HG02763 (cell line): ENCODE data around the gene MARCHF2.

Experiments used
- ATAC-seq: cut with Tn5 transposase; IDR thresholded peaks from one replicate; pipeline ENCODE4 v1.9.1; 2021; ENCODE audit warnings: mild to moderate bottlenecking, moderate library complexity; ENCODE audit not compliant: unreplicated experiment

The MARCHF2 gene

GRCh38 chr19:8451885-8452284, 38.8 kb downstream of the MARCHF2 start:
- no peak for ATAC-seq

- ATAC-seq, result no peak
These were observed 39.5 kb downstream of the MARCHF2 start for GRCh38 chr19:8452446-8453123.

DNA sequence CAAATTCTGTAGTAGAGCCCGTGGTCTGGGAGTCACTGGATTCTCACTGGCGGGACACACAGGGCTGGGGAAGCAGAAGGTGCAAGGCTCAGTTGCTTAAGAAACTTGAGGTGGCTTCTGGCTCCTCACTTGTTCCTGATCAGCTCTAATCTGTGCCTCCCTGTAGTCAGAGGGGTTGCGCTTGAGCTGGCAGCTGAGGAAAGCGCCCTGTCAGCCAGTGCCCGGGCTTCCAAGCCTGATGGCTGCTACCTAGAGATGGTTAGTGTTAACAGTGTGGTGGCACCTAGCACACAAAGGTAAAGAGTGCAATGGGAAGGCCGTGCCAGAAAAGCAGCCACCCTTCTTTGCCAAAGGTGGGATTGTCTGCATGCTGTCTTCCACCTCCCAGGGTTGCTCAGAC, 40.5 kb downstream of the MARCHF2 start:
- no peak for ATAC-seq

DNA sequence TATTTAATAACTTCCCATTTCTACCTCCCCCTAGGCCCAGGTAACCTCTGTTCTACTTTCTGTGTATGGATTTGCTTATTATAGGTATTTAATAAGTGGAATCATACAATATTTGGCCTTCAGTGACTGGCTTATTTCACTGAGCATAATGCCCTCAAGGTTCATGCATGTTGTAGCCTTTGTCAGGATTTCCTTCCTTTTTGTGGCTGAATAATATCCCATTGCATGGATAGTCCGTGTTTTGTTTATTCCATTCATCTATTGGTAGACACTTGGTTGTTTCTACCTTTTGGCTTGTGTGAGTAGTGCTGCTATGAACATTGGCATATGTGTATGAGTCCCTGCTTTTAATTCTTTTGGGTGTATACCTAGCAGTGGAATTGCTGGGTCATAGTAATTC, 41.1 kb downstream of the MARCHF2 start:
- no peak for ATAC-seq

DNA sequence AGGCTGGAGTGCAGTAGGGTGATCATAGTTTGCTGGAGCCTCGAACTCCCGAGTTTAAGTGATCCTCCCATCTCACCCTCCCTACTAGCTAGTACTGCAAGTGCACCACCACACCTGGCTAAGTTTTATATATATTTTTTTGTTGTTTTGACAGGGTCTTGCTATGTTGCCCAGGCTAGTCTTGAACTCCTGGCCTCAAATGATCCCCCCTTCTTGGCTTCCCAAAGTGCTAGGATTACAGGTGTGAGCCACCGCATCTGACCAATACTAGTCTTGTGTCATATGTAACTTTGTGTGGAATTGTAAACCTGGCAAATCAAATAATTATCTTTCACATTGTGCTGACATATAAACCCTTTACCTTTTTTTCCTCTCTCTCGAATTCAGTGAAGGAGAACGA, 41.9 kb downstream of the MARCHF2 start:
- ATAC-seq, result no peak

DNA sequence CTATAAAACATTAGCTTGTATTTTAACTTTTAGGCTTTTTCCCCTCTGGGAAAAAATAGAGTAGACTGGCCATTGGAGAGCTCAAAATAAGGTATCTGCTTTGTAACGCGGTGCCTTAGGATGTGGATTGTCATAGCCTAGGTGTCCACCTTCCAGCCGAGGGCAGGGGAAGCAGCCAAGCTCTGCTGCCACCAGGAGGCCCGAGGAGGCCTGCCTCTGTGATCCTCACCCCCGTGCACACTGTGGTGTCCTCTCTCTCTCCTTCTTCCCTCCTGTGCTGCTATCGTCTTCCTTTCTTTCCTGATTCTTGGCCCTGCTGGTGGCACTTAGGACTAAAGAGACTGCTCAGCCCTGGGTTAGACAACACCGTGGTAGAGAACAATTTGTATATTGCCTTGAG, 43.0 kb downstream of the MARCHF2 start:
- ATAC-seq, result no peak

- no peak for ATAC-seq
These were observed 44.1 kb downstream of the MARCHF2 start for GRCh38 chr19:8457209-8457608.

- ATAC-seq, result no peak
These were observed 44.7 kb downstream of the MARCHF2 start for GRCh38 chr19:8457827-8458226.

- no peak for ATAC-seq
These were observed 45.3 kb downstream of the MARCHF2 start for GRCh38 chr19:8458380-8458779.

GRCh38 chr19:8459095-8459494, 46.0 kb downstream of the MARCHF2 start:
- ATAC-seq, result no peak

- no peak for ATAC-seq
These were observed 46.6 kb downstream of the MARCHF2 start for GRCh38 chr19:8459520-8460270.

- ATAC-seq, result no peak
These were observed 47.6 kb downstream of the MARCHF2 start for GRCh38 chr19:8460516-8461298.

DNA sequence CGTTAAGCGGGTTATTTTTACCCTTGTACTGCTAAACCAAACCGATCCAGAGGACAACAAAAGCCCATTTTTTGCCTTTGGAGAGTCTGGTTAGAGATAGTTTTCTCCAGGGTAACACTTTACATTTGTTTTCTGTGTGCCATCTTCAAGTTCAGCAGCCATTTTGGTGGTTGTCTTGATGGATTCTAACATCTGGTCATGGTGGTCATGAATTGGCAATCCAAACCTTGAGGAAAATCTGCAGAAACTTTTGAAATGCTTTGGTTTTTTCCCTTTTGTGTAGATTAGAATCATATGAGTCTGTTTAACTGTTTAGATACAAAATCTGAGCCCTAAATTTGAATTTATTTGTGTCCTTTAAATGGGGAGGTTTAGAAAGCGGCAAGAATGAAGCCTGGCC, 48.3 kb downstream of the MARCHF2 start:
- no peak for ATAC-seq

DNA sequence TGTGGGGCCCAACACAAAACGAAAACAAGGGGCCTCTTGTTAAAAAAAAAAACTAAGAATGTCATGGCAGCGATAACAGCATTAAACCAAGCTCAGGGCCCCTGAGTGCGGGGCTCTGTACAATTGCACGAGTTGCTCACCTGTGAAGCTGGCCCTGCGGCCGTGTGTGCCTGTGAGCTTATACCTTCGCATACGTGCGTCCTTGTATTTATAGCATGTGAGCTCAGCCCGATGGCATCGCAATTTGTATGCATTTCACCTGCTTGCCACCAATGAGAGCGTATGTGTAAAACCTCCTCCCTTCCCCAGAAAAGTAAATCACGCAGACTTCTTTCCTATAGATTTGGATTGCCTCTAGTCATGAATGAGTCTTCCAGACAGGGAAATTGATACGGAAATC, 48.8 kb downstream of the MARCHF2 start:
- no peak for ATAC-seq

DNA sequence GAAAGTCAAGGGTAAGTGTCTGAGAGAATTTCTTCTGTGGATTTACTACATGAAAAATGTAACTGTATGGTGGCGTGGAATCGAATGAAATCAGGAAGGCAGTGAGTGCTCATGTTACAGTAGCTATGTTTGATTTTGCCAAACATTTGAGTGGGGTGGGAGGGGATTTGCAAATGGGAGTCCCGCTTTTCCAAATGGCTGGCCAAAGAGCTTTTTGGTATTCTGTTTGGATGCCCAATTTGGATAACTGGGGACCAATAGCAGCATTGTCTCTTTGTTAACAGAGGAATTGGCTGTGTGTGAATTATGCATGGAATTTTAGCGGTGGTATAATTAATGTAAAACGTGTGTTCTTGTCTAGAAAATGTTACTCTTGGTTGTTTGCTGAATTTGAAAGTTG, 49.5 kb downstream of the MARCHF2 start:
- no peak for ATAC-seq

DNA sequence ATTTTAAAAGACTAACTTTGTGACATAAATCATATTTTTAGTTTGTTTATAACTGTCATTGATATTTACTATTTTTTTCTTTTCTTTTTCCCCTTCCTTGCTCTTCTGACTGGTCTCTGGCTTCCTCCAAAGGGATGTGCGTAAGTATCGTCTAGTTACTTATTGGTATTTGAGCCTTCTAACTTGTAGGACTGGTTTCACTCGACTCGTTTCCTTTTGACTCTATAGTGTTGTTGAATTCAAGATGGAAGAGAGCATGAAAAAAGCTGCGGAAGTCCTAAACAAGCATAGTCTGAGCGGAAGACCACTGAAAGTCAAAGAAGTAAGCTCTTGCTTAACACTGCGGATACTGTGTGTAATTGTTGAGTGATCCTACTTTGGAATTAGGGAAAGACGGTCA, 50.3 kb downstream of the MARCHF2 start:
- ATAC-seq, result no peak

DNA sequence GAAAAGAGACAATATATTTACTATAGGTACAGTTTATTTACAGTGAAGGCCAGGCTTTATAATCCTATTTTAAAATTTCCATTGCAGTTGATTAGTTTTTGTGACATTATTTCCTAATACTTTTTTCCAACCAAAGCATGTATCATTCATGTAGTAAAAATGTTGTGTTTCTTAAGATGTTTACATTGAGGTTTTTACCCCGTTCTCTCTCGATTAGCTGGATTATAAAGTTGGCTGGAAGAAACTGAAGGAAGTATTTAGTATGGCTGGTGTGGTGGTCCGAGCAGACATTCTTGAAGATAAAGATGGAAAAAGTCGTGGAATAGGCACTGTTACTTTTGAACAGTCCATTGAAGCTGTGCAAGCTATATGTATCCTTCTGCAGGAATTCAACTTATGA, 52.9 kb downstream of the MARCHF2 start:
- ATAC-seq, result no peak

- ATAC-seq, result no peak
These were observed 55.0 kb downstream of the MARCHF2 start for GRCh38 chr19:8468124-8468523.

DNA sequence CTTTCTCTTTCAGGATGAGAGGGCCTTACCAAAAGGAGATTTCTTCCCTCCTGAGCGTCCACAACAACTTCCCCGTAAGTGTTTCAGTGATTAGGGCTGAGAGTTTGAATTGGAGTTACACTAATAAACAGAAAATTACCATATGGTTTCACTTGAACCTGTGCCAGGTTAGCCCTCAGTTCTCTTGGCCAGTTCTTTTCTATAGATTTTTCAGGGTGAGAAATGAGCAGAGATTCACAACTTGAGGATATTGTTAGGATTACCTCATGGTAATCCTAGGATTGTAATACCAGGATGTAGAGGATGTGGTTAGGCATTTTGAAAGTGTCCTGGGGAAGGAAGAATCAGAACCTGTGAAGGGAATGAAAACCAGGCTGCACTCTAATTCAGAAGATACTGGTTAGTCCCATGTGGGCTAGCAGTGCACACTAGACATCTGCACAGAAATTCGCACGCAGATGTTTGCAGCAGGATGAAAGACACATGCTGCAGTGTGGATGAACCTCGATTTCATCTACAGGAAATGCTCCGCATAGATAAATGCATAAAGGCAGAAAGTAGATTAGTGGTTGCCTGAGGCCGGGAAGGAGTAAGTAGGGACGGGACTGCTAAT, 55.8 kb downstream of the MARCHF2 start:
- no peak for ATAC-seq

- ATAC-seq, result no peak
These were observed 56.7 kb downstream of the MARCHF2 start for GRCh38 chr19:8469613-8470368.
